ENCODE results near the gene TGFA. TPM values are rescaled to one million over a fixed set of nuclear protein-coding genes. Genes with fewer than 3 reads are reported as not detected.
A peak's percentile ranks its signal among the peaks of the same experiment; 100 is the strongest.

TGFA gene
- total RNA-seq, 2 donors from 2014 or later = 21.4 to 25.8 TPM

DNA sequence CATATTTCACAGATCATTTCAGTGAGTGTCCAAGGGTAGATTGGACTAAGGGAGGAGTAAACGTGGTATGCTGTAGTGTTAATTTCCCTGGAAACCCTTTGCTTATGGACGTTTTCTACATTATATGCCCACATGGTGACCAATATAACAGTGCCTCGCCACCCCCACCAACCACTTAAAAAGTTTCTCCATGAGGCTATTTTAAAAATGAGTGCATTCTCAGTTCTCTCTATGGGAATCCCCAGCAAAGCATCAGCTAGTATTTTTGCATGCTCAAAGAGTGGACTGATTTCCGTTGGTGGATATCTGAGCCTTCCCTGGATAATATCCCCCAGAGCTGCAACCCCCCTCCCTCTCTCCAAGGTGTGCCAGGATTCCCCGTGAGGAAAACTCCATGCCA, 73.2 kb downstream of the TGFA start:
- DNase-seq = no peak
- H3K27me3 ChIP-seq = no peaks in the 10 kb centered on the region
- TF ChIP-seq, protein P1, sequence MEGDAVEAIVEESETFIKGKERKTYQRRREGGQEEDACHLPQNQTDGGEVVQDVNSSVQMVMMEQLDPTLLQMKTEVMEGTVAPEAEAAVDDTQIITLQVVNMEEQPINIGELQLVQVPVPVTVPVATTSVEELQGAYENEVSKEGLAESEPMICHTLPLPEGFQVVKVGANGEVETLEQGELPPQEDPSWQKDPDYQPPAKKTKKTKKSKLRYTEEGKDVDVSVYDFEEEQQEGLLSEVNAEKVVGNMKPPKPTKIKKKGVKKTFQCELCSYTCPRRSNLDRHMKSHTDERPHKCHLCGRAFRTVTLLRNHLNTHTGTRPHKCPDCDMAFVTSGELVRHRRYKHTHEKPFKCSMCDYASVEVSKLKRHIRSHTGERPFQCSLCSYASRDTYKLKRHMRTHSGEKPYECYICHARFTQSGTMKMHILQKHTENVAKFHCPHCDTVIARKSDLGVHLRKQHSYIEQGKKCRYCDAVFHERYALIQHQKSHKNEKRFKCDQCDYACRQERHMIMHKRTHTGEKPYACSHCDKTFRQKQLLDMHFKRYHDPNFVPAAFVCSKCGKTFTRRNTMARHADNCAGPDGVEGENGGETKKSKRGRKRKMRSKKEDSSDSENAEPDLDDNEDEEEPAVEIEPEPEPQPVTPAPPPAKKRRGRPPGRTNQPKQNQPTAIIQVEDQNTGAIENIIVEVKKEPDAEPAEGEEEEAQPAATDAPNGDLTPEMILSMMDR (IDR thresholded peaks at IDR 0.05) = no peak
- H3K4me1 ChIP-seq = no peaks in the 10 kb centered on the region
- intact Hi-C loops (cut with DNase I) = no loop called here
- H3K36me3 ChIP-seq = no peaks in the 10 kb centered on the region
- no peak overlapping the region for H3K27ac ChIP-seq
- no peak overlapping the region for H3K4me3 ChIP-seq
- H3K9ac ChIP-seq (ENCODE audit: low read depth in 2 of 2, low read length in 2 of 2) = no peak overlapping the region
- H3K9me3 ChIP-seq = no peaks in the 10 kb centered on the region

DNA sequence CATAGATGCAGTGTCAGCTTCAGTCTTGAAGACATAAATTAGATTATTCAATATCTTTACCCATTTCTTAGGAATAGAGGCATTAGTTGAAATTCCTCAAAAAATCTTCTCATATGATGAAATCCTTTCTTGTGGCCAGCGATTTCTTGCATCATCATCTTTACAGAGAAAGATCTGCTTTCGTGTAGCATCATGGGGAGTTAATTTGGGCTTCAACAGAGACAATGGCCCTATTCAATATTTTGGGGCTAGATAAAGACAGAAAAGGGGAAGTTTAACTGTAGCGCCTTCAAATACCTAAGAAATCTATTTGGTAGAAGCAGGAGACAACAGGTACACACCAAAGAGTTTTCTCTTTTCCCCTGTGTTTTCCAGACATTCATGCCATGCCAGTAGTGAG, 73.8 kb downstream of the TGFA start:
- intact Hi-C loops (cut with DNase I) = no loop called here
- TF ChIP-seq, protein P1 (IDR thresholded peaks at IDR 0.05) = no peak
- no peak overlapping the region for H3K9ac ChIP-seq (ENCODE audit: low read depth in 2 of 2, low read length in 2 of 2)

DNA sequence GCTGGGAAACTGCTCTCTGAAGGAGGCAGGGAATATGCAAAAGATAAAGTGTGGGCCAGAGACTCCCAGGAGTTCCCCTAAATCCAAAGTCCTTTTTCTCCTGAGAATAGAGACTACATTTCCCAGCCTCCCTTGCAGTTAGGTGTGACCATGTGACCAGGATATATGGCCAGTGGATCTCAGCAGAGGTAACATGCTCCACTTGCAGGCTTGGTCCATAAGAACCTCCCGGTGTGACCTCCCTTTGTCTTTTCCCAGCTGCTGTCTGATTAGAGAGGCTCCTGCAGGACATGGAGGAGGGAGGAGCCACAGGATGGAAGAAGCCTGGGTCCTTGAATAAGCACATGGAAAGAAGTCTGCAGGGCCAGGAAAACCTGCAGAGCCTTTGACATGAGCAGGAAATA, 76.2 kb downstream of the TGFA start:
- no peak overlapping the region for H3K9ac ChIP-seq (ENCODE audit: low read depth in 2 of 2, low read length in 2 of 2)
- H3K9me3 ChIP-seq = no peaks in the 10 kb centered on the region
- H3K4me1 ChIP-seq = no peaks in the 10 kb centered on the region
- intact Hi-C loops (cut with DNase I) = no loop called here
- TF ChIP-seq, protein P1 (IDR thresholded peaks at IDR 0.05) = no peak
- H3K27me3 ChIP-seq = no peaks in the 10 kb centered on the region
- no peak overlapping the region for H3K4me3 ChIP-seq
- peak overlapping the region; percentile 3 for H3K27ac ChIP-seq
- peak; percentile 37 for DNase-seq
- no peaks in the 10 kb centered on the region for H3K36me3 ChIP-seq

More for the DNA sequence above, 73.8 kb downstream of the TGFA start:
- DNase-seq = no peak
- Histone ChIP-seq H3K4me1 (no peaks in the 10 kb centered on the region), H3K9me3 (no peaks in the 10 kb centered on the region), H3K4me3 (no peak overlapping the region), H3K27ac (no peak overlapping the region), H3K27me3 (no peaks in the 10 kb centered on the region), H3K36me3 (no peaks in the 10 kb centered on the region)

DNA sequence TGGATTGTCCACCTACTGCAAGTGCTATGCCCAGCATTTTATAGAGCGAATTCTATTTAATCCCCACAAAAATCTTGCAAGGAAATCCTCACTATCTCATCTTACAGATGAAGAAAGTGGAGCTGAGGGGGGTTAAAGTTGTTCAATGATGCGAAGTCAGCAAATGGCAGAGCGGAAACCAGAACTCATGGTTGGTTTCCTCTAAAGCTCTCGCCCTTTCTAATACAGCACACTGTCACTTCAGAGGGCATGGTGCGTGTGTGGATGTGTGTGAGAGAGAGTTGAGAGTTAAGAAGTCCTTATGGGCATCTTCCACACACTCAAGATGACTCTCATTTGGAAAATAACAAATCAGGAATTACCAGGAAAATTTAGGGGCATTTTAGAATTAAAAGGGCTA, 78.4 kb downstream of the TGFA start:
- TF ChIP-seq, protein P1 (IDR thresholded peaks at IDR 0.05) = no peak

DNA sequence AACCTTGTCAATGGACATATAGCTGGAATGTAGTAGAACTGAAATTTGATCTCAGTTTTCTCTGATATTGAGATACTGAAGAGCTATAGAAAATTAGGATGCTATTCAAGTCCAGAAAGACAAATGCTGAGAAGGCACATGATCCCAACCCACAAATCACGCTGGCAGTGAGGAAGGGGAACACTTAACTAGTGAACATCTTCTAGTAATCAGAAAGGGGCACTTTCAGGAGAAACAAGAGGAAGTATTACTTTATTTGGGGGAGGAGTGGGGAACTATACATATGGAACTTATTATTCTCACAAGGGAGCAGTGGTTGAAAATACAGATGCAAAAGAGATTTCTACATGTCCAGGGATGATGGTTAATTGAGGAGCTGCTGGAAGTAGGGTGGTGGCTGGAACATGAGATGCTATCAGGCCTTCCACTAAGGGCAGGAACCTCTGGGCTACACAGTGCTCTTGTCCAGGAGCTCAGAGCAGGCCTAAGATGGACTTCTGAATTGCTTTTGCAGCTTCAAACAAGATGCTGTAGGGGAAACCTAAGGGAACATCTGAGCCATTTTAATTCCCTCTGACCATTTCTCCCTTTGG, 79.3 kb downstream of the TGFA start:
- Histone ChIP-seq H3K27ac (no peak overlapping the region), H3K27me3 (no peaks in the 10 kb centered on the region), H3K9me3 (no peaks in the 10 kb centered on the region), H3K9ac (ENCODE audit: low read depth in 2 of 2, low read length in 2 of 2) (no peak overlapping the region), H3K36me3 (no peaks in the 10 kb centered on the region), H3K4me3 (no peak overlapping the region), H3K4me1 (no peaks in the 10 kb centered on the region)
- DNase-seq = no peak
- TF ChIP-seq, protein P1 (IDR thresholded peaks at IDR 0.05) = no peak
- intact Hi-C loops (cut with DNase I) = no loop called here

More for the DNA sequence above, 78.4 kb downstream of the TGFA start:
- Histone ChIP-seq H3K4me1 (no peaks in the 10 kb centered on the region), H3K9me3 (no peaks in the 10 kb centered on the region), H3K27ac (no peak overlapping the region), H3K9ac (ENCODE audit: low read depth in 2 of 2, low read length in 2 of 2) (no peak overlapping the region), H3K4me3 (no peak overlapping the region), H3K27me3 (no peaks in the 10 kb centered on the region), H3K36me3 (no peaks in the 10 kb centered on the region)
- intact Hi-C loops (cut with DNase I) = no loop called here
- DNase-seq = no peak
